ENCODE results near the gene PYHIN1.

DNA sequence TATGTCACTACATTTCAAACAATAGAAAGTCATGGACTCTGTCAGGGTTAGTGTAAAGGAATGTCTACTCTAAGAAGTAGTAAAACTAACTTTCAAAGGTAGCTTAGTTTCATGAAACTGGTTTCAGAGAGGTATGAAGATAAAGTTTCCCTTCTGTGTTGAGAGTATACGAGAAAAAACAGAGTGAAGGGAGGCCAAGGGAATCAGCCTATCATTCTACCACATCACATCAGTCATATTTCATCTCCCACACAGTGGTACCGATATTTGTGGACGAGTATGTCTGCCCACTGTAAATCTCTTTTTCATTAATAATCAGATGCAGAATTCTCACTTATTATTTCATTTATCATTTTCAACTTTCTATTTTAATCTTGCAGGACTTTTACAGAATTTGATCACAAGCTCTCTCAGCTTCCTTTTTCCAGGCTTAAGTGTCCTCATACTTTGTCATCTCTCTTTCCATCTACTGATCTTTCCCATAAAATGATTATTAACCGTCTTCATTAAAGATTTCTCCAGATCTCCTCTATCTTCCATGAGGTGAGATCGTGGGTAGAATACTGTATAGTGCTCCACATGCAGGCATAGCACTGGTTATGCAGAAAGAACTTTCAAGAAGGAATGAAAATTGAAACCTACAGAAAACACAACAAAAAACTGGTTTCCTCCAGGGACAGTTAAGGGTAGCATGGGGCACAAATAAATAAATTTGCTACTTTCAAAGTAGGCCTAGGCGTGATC is 66.9 kb downstream of the PYHIN1 start:
- TF ChIP-seq, protein P1, sequence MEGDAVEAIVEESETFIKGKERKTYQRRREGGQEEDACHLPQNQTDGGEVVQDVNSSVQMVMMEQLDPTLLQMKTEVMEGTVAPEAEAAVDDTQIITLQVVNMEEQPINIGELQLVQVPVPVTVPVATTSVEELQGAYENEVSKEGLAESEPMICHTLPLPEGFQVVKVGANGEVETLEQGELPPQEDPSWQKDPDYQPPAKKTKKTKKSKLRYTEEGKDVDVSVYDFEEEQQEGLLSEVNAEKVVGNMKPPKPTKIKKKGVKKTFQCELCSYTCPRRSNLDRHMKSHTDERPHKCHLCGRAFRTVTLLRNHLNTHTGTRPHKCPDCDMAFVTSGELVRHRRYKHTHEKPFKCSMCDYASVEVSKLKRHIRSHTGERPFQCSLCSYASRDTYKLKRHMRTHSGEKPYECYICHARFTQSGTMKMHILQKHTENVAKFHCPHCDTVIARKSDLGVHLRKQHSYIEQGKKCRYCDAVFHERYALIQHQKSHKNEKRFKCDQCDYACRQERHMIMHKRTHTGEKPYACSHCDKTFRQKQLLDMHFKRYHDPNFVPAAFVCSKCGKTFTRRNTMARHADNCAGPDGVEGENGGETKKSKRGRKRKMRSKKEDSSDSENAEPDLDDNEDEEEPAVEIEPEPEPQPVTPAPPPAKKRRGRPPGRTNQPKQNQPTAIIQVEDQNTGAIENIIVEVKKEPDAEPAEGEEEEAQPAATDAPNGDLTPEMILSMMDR (conservative IDR thresholded peaks at IDR 0.05; ENCODE audit: low read length), result no peak
- TF ChIP-seq EZH2phosphoT487 (IDR thresholded peaks at IDR 0.05; ENCODE audit: borderline replicate concordance), result no peak

All from Loucy (cell line).